H9 (cell line): ENCODE measurements around the gene SLC24A3. TPM values are rescaled to one million over a fixed set of nuclear protein-coding genes. Genes with fewer than 3 reads are reported as not detected.

Source experiments
- DNase-seq: peaks from one replicate; pipeline ENCODE4 v3.0.0-alpha.2; 2017
- H2AFZ ChIP-seq: one replicate; pipeline ENCODE4 v1.6.1; 2013; ENCODE audit warnings: mild to moderate bottlenecking, low read length, control low read depth, moderate library complexity
- H2AK5ac ChIP-seq: 2 replicates; pipeline ENCODE4 v1.6.1; 2013; ENCODE audit warnings: low read length, control low read depth, mixed read lengths; ENCODE audit not compliant: insufficient read length
- H2BK120ac ChIP-seq: one replicate; pipeline ENCODE4 v1.6.1; 2013; ENCODE audit warnings: low read depth, mild to moderate bottlenecking, low read length, control low read depth, inconsistent platforms; ENCODE audit not compliant: poor library complexity, severe bottlenecking
- H2BK12ac ChIP-seq: 2 replicates; pipeline ENCODE4 v1.6.1; 2013; ENCODE audit warnings: low read length, control low read depth, mixed read lengths, low read depth; ENCODE audit not compliant: insufficient read length
- H2BK15ac ChIP-seq: 2 replicates; pipeline ENCODE4 v1.6.1; 2013; ENCODE audit warnings: low read depth, low read length, control low read depth
- H2BK20ac ChIP-seq: one replicate; pipeline ENCODE4 v1.6.1; 2013; ENCODE audit warnings: low read depth, mild to moderate bottlenecking, low read length, control low read depth, inconsistent platforms; ENCODE audit not compliant: poor library complexity, severe bottlenecking
- H2BK5ac ChIP-seq: 2 replicates; pipeline ENCODE4 v1.6.1; 2013; ENCODE audit warnings: low read length, control low read depth, mixed read lengths; ENCODE audit not compliant: insufficient read length
- H3K14ac ChIP-seq: 2 replicates; pipeline ENCODE4 v1.6.1; 2013; ENCODE audit warnings: low read length, control low read depth; ENCODE audit not compliant: insufficient read depth
- H3K18ac ChIP-seq: 2 replicates; pipeline ENCODE4 v1.6.1; 2013; ENCODE audit warnings: low read depth, mild to moderate bottlenecking, mixed read lengths, low read length, control low read depth; ENCODE audit not compliant: insufficient read length
- H3K23ac ChIP-seq: 2 replicates; pipeline ENCODE4 v1.6.1; 2013; ENCODE audit warnings: low read length, control low read depth, mixed read lengths, low read depth; ENCODE audit not compliant: insufficient read length
- H3K23me2 ChIP-seq: 2 replicates; pipeline ENCODE4 v1.6.1; 2013; ENCODE audit warnings: low read depth, mild to moderate bottlenecking, mixed read lengths, low read length, control low read depth; ENCODE audit not compliant: insufficient read length, poor library complexity, severe bottlenecking
- H3K27ac ChIP-seq: 2 replicates; pipeline ENCODE4 v1.5.1; 2013; ENCODE audit warnings: low read length, control low read depth, mixed read lengths, low read depth; ENCODE audit not compliant: insufficient read length
- H3K27me3 ChIP-seq: 2 replicates; pipeline ENCODE4 v1.6.1; 2013; ENCODE audit warnings: low read length, control low read depth, inconsistent platforms; ENCODE audit not compliant: insufficient read depth
- H3K4ac ChIP-seq: 2 replicates; pipeline ENCODE4 v1.6.1; 2013; ENCODE audit warnings: low read depth, mild to moderate bottlenecking, control low read depth, inconsistent platforms, low read length, moderate library complexity
- H3K4me1 ChIP-seq: 2 replicates; pipeline ENCODE4 v1.6.1; 2013; ENCODE audit warnings: low read length, control low read depth, inconsistent platforms; ENCODE audit not compliant: insufficient read depth
- H3K4me2 ChIP-seq: 2 replicates; pipeline ENCODE4 v1.6.1; 2013; ENCODE audit warnings: low read length, control low read depth, mixed read lengths; ENCODE audit not compliant: insufficient read length, insufficient read depth
- H3K56ac ChIP-seq: 2 replicates; pipeline ENCODE4 v1.6.1; 2013; ENCODE audit warnings: low read depth, mild to moderate bottlenecking, mixed read lengths, low read length, control low read depth; ENCODE audit not compliant: insufficient read length
- H3K79me1 ChIP-seq: 2 replicates; pipeline ENCODE4 v1.6.1; 2013; ENCODE audit warnings: low read depth, mild to moderate bottlenecking, moderate library complexity, low read length, control low read depth, inconsistent platforms; ENCODE audit not compliant: insufficient read depth, poor library complexity, severe bottlenecking
- H3K79me2 ChIP-seq: 2 replicates; pipeline ENCODE4 v1.6.1; 2013; ENCODE audit warnings: low read length, control low read depth, inconsistent platforms; ENCODE audit not compliant: insufficient read depth
- H3K9ac ChIP-seq: 2 replicates; pipeline ENCODE4 v1.6.1; 2013; ENCODE audit warnings: low read length, control low read depth, mixed read lengths; ENCODE audit not compliant: insufficient read length; ENCODE audit errors: extremely low read depth
- H3K9me3 ChIP-seq: one replicate; pipeline ENCODE4 v1.6.1; 2013; ENCODE audit warnings: low read depth, low read length, inconsistent platforms; ENCODE audit not compliant: control insufficient read depth
- H3T11ph ChIP-seq: one replicate; pipeline ENCODE4 v1.6.1; 2013; ENCODE audit warnings: mild to moderate bottlenecking, low read length, control low read depth, inconsistent platforms
- H4K20me1 ChIP-seq: one replicate; pipeline ENCODE4 v1.6.1; 2013; ENCODE audit not compliant: control insufficient read depth, insufficient read length, insufficient read depth
- H4K5ac ChIP-seq: 2 replicates; pipeline ENCODE4 v1.6.1; 2013; ENCODE audit warnings: low read depth, mild to moderate bottlenecking, mixed read lengths, low read length, control low read depth; ENCODE audit not compliant: insufficient read length
- H4K8ac ChIP-seq: replicated peaks from 2 replicates; pipeline ENCODE4 v1.6.1; 2013; ENCODE audit warnings: low read length, control low read depth, mixed read lengths, low read depth; ENCODE audit not compliant: insufficient read length
- H4K91ac ChIP-seq: 2 replicates; pipeline ENCODE4 v1.6.1; 2013; ENCODE audit warnings: low read depth, mild to moderate bottlenecking, moderate library complexity, mixed read lengths, low read length, control low read depth; ENCODE audit not compliant: insufficient read length
- H3K27ac Mint-ChIP-seq, 3 experiments: 2 replicates in 2 of 3; 3 replicates in 1 of 3; pipeline ENCODE4 v1.8.0; 2020 to 2021; ENCODE audit warnings: mixed read lengths in 3 of 3, mild to moderate bottlenecking in 1 of 3, moderate library complexity in 1 of 3
- H3K27me3 Mint-ChIP-seq: 2 replicates; pipeline ENCODE4 v1.8.0; 2021; ENCODE audit warnings: low read depth, mild to moderate bottlenecking, moderate library complexity, mixed read lengths
- H3K36me3 Mint-ChIP-seq, 3 experiments: 2 replicates in 2 of 3; 3 replicates in 1 of 3; pipeline ENCODE4 v1.8.0; 2020 to 2021; ENCODE audit warnings: low read depth in 3 of 3, mixed read lengths in 3 of 3; ENCODE audit not compliant: insufficient read depth in 1 of 3
- H3K4me1 Mint-ChIP-seq, 2 experiments: 2 replicates each; pipeline ENCODE4 v1.8.0; 2020; ENCODE audit warnings: mixed read lengths in 2 of 2
- H3K4me3 Mint-ChIP-seq, 2 experiments: 2 replicates in 1 of 2; 3 replicates in 1 of 2; pipeline ENCODE4 v1.8.0; 2020 to 2021; ENCODE audit warnings: mild to moderate bottlenecking in 2 of 2, mixed read lengths in 2 of 2, moderate library complexity in 1 of 2
- H3K9me3 Mint-ChIP-seq, 2 experiments: 2 replicates in 1 of 2; 3 replicates in 1 of 2; pipeline ENCODE4 v1.8.0; 2020; ENCODE audit warnings: mild to moderate bottlenecking in 2 of 2, mixed read lengths in 2 of 2, moderate library complexity in 1 of 2
- WGBS: extraction: QIAGEN DNeasy Blood & Tissue Kit; methylation state at CpG from one replicate; pipeline ENCODE4 v1.1.7; 2013; ENCODE audit warnings: missing lambda C conversion rate, low lambda C conversion rate, mixed read lengths; ENCODE audit not compliant: insufficient read length; ENCODE audit errors: extremely low coverage; 5-methylcytosine and 5-hydroxymethylcytosine counted together
- total RNA-seq: library from RNA; stranded (reverse); gene quantifications from 2 replicates; pipeline ENCODE4 v1.2.1, GENCODE V29; 2021
- TF ChIP-seq, protein P1 (sequence below): fragments of 200-600 bp; sonication (generic); conservative IDR thresholded peaks from 3 replicates; pipeline ENCODE4 v1.8.0; 2021; ENCODE audit warnings: antibody characterized with exemption, mild to moderate bottlenecking

SLC24A3 gene
- total RNA-seq, 1 experiment from 2014 or later, result 0.83 TPM

- Histone ChIP-seq H2BK12ac (no peak overlapping the region), H3K4ac (no peak overlapping the region), H3K27me3 (no peaks in the 10 kb centered on the region), H3K79me1 (no peaks in the 10 kb centered on the region), H3K23ac (no peak overlapping the region), H3K9me3 (no peaks in the 10 kb centered on the region), H3K4me1 (no peaks in the 10 kb centered on the region), H3K14ac (no peak overlapping the region), H3K27ac (no peak overlapping the region), H2AK5ac (no peak overlapping the region), H3K79me2 (no peaks in the 10 kb centered on the region), H2BK5ac (no peak overlapping the region), H4K8ac (no peak overlapping the region), H3K4me2 (no peak overlapping the region), H4K5ac (no peak overlapping the region), H3K9ac (no peak overlapping the region), H3T11ph (no peak overlapping the region), H3K23me2 (no peaks in the 10 kb centered on the region), H2BK20ac (no peak overlapping the region), H4K91ac (no peak overlapping the region), H3K18ac (no peak overlapping the region), H2BK120ac (no peak overlapping the region), H4K20me1 (no peaks in the 10 kb centered on the region), H2BK15ac (no peak overlapping the region), H3K56ac (no peak overlapping the region), H2AFZ (no peak overlapping the region)
- Mint-ChIP-seq H3K9me3 (peaks cover 0 to 2% of the 10 kb centered on the region in 2 experiments; a peak in 3 of 5 replicates), H3K36me3 (peaks cover 0 to 2% (median 0%) of the 10 kb centered on the region in 3 experiments; a peak in 1 of 7 replicates), H3K4me3 (no peak overlapping the region), H3K27ac (no peak overlapping the region), H3K4me1 (no peaks in the 10 kb centered on the region), H3K27me3 (peaks cover 9% of the 10 kb centered on the region)
- TF ChIP-seq, protein P1, sequence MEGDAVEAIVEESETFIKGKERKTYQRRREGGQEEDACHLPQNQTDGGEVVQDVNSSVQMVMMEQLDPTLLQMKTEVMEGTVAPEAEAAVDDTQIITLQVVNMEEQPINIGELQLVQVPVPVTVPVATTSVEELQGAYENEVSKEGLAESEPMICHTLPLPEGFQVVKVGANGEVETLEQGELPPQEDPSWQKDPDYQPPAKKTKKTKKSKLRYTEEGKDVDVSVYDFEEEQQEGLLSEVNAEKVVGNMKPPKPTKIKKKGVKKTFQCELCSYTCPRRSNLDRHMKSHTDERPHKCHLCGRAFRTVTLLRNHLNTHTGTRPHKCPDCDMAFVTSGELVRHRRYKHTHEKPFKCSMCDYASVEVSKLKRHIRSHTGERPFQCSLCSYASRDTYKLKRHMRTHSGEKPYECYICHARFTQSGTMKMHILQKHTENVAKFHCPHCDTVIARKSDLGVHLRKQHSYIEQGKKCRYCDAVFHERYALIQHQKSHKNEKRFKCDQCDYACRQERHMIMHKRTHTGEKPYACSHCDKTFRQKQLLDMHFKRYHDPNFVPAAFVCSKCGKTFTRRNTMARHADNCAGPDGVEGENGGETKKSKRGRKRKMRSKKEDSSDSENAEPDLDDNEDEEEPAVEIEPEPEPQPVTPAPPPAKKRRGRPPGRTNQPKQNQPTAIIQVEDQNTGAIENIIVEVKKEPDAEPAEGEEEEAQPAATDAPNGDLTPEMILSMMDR, result no peak
- no CpG with 5 or more reads among the region's 1 CpG for WGBS
- no peak for DNase-seq
Observed at GRCh38 chr20:19519466-19519865, 307.0 kb downstream of the SLC24A3 start.
